Measurements from ENCODE around the gene TEAD3.

DNA sequence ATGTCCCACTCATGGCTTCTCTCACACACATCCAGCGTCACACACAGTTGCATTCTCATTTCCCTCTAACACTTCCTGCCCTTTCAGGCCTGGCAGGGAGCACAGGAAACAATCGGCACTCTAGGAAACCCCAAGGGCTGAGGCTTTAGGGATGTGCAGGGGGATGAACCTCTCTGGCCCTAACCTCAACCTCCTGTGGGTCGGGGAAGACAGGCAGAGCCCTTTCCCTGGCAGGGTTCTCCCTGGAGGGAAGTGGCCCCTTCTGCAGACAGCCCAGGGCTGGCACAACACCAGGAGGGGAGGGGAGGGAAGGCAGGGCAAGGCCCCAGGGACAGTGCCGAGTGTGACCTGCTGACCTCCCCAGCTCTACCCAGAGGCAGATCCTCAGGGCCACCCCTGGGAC lies 2.7 kb downstream of the TEAD3 start:
- TF ChIP-seq POLR2A (IDR thresholded peaks at IDR 0.05; ENCODE audit: low read depth, low read length) (no peak), POLR2AphosphoS5 (IDR thresholded peaks at IDR 0.05; ENCODE audit: low read length) (no peak), MXI1 (IDR thresholded peaks at IDR 0.05; ENCODE audit: low read depth, low read length) (no peak), STAT1 (conservative IDR thresholded peaks at IDR 0.05) (no peak)
- TF ChIP-seq, protein P1, sequence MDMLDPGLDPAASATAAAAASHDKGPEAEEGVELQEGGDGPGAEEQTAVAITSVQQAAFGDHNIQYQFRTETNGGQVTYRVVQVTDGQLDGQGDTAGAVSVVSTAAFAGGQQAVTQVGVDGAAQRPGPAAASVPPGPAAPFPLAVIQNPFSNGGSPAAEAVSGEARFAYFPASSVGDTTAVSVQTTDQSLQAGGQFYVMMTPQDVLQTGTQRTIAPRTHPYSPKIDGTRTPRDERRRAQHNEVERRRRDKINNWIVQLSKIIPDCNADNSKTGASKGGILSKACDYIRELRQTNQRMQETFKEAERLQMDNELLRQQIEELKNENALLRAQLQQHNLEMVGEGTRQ (IDR thresholded peaks at IDR 0.05; ENCODE audit: borderline replicate concordance, low read depth, low read length): no peak
- TF ChIP-seq, protein P2, sequence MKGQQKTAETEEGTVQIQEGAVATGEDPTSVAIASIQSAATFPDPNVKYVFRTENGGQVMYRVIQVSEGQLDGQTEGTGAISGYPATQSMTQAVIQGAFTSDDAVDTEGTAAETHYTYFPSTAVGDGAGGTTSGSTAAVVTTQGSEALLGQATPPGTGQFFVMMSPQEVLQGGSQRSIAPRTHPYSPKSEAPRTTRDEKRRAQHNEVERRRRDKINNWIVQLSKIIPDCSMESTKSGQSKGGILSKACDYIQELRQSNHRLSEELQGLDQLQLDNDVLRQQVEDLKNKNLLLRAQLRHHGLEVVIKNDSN (IDR thresholded peaks at IDR 0.05; ENCODE audit: borderline replicate concordance, extremely low read length, insufficient read depth, low read depth, low read length): no peak
- TF ChIP-seq, protein P3, sequence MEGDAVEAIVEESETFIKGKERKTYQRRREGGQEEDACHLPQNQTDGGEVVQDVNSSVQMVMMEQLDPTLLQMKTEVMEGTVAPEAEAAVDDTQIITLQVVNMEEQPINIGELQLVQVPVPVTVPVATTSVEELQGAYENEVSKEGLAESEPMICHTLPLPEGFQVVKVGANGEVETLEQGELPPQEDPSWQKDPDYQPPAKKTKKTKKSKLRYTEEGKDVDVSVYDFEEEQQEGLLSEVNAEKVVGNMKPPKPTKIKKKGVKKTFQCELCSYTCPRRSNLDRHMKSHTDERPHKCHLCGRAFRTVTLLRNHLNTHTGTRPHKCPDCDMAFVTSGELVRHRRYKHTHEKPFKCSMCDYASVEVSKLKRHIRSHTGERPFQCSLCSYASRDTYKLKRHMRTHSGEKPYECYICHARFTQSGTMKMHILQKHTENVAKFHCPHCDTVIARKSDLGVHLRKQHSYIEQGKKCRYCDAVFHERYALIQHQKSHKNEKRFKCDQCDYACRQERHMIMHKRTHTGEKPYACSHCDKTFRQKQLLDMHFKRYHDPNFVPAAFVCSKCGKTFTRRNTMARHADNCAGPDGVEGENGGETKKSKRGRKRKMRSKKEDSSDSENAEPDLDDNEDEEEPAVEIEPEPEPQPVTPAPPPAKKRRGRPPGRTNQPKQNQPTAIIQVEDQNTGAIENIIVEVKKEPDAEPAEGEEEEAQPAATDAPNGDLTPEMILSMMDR (IDR thresholded peaks at IDR 0.05 in 2 of 3, conservative IDR thresholded peaks at IDR 0.05 in 1 of 3; ENCODE audit: control insufficient read depth in 2 of 3, extremely low read depth in 1 of 3, insufficient read depth in 1 of 3, low read depth in 3 of 3, low read length in 3 of 3): no peak

Data from GM12878 (cell line).